H54 (cell line): Measurements from ENCODE around the gene TMEM235.
A peak's percentile ranks its signal among the peaks of the same experiment; 100 is the strongest.

ENCODE experiments used
- DNase-seq: peaks from one replicate; pipeline ENCODE4 v3.0.0; 2011; ENCODE audit warnings: low spot score, mixed read lengths; ENCODE audit not compliant: insufficient read length
- FAIRE-seq: peaks from 3 replicates; lab custom pipeline; 2011; peaks lifted over from hg19 to GRCh38; lab: Jason Lieb, UNC
- POLR2A ChIP-seq: IDR thresholded peaks from 2 replicates; pipeline ENCODE4 v1.6.1; 2011; ENCODE audit warnings: low read depth, mild to moderate bottlenecking, low read length

The TMEM235 gene

GRCh38 chr17:78230996-78231935 is at the start of gene TMEM235:
TSS of gene TMEM235 (plus strand) at chr17:78231631. CDS start at chr17:78232024, 393 bp downstream.
- FAIRE-seq (no peak), DNase-seq (no peak)
- no peak for TF ChIP-seq POLR2A

- no peak for TF ChIP-seq POLR2A
- no peak for DNase-seq
- FAIRE-seq, result no peak
These were observed 48.9 kb upstream of the TMEM235 start for GRCh38 chr17:78182504-78182903.

GRCh38 chr17:78183916-78184315 is 47.5 kb upstream of the TMEM235 start:
- DNase-seq, result no peak
- FAIRE-seq, result no peak
- no peak for TF ChIP-seq POLR2A

- TF ChIP-seq POLR2A, result no peak
- FAIRE-seq (no peak), DNase-seq (no peak)
These were observed 47.1 kb upstream of the TMEM235 start for GRCh38 chr17:78184351-78184750.

- no peak for TF ChIP-seq POLR2A
- DNase-seq (no peak), FAIRE-seq (no peak)
These were observed 46.6 kb upstream of the TMEM235 start for GRCh38 chr17:78184868-78185267.

- FAIRE-seq (no peak), DNase-seq (peak; percentile 82)
- no peak for TF ChIP-seq POLR2A
These were observed 45.3 kb upstream of the TMEM235 start for GRCh38 chr17:78185981-78186691.

- no peak for FAIRE-seq
- peak; percentile 95 for DNase-seq
- TF ChIP-seq POLR2A, result peak; percentile 93
These were observed 44.5 kb upstream of the TMEM235 start, which contains the start of the genes AFMID and TK1 for GRCh38 chr17:78186692-78187595. TSS of gene AFMID (plus strand) at chr17:78187362. CDS start at chr17:78187371, 9 bp downstream. TSS of gene TK1 (minus strand) at chr17:78187052. CDS start at chr17:78186994, 58 bp downstream.

GRCh38 chr17:78196716-78197115 is 34.7 kb upstream of the TMEM235 start:
- DNase-seq (no peak), FAIRE-seq (no peak)
- no peak for TF ChIP-seq POLR2A

GRCh38 chr17:78197147-78197832 is 34.1 kb upstream of the TMEM235 start:
- FAIRE-seq (no peak), DNase-seq (peak; percentile 39)
- no peak for TF ChIP-seq POLR2A

GRCh38 chr17:78200451-78200850 is 31.0 kb upstream of the TMEM235 start:
- TF ChIP-seq POLR2A, result no peak
- FAIRE-seq (no peak), DNase-seq (no peak)

GRCh38 chr17:78202666-78203065 is 28.8 kb upstream of the TMEM235 start:
- no peak for FAIRE-seq
- no peak for TF ChIP-seq POLR2A
- DNase-seq, result no peak

GRCh38 chr17:78204387-78205123 is 26.9 kb upstream of the TMEM235 start:
- no peak for FAIRE-seq
- DNase-seq, result no peak
- TF ChIP-seq POLR2A, result no peak
